ENCODE results near the gene LSP1.
"Not testable (repeated sequence)": the region's sequence is repeated elsewhere in the genome, so short reads cannot be mapped to it uniquely, and the experiment has no call there.

The LSP1 gene

GRCh38 chr11:1812801-1813200, 40.1 kb upstream of the LSP1 start:
- H3K4me3 ChIP-seq (ENCODE audit: low read length) = no peak overlapping the region
- no peak for DNase-seq (ENCODE audit: low read depth)
- TF ChIP-seq CTCF (IDR thresholded peaks at IDR 0.05; ENCODE audit: insufficient read depth, low read depth, low read length, missing control alignments) = no peak

GRCh38 chr11:1813356-1813755, 39.5 kb upstream of the LSP1 start:
- DNase-seq (ENCODE audit: low read depth); H3K4me3 ChIP-seq (ENCODE audit: low read length): not testable (repeated sequence)

GRCh38 chr11:1814691-1815090, 38.2 kb upstream of the LSP1 start:
- no peak overlapping the region for H3K4me3 ChIP-seq (ENCODE audit: low read length)
- DNase-seq (ENCODE audit: low read depth) = no peak
- TF ChIP-seq CTCF (IDR thresholded peaks at IDR 0.05; ENCODE audit: insufficient read depth, low read depth, low read length, missing control alignments) = no peak

- TF ChIP-seq CTCF (IDR thresholded peaks at IDR 0.05; ENCODE audit: insufficient read depth, low read depth, low read length, missing control alignments) = no peak
- no peak overlapping the region for H3K4me3 ChIP-seq (ENCODE audit: low read length)
- no peak for DNase-seq (ENCODE audit: low read depth)
Observed at GRCh38 chr11:1815311-1815710, 37.6 kb upstream of the LSP1 start.

- no peak for TF ChIP-seq CTCF (IDR thresholded peaks at IDR 0.05; ENCODE audit: insufficient read depth, low read depth, low read length, missing control alignments)
- no peak overlapping the region for H3K4me3 ChIP-seq (ENCODE audit: low read length)
- DNase-seq (ENCODE audit: low read depth) = no peak
Observed at GRCh38 chr11:1815751-1816150, 37.1 kb upstream of the LSP1 start.

GRCh38 chr11:1817000-1817399, 35.9 kb upstream of the LSP1 start:
- no peak for DNase-seq (ENCODE audit: low read depth)
- H3K4me3 ChIP-seq (ENCODE audit: low read length) = no peak overlapping the region
- TF ChIP-seq CTCF (IDR thresholded peaks at IDR 0.05; ENCODE audit: insufficient read depth, low read depth, low read length, missing control alignments) = no peak

GRCh38 chr11:1817511-1817910, 35.4 kb upstream of the LSP1 start:
- no peak for TF ChIP-seq CTCF (IDR thresholded peaks at IDR 0.05; ENCODE audit: insufficient read depth, low read depth, low read length, missing control alignments)
- H3K4me3 ChIP-seq (ENCODE audit: low read length) = no peak overlapping the region
- DNase-seq (ENCODE audit: low read depth) = peak; percentile 55

- no peak for DNase-seq (ENCODE audit: low read depth)
- TF ChIP-seq CTCF (IDR thresholded peaks at IDR 0.05; ENCODE audit: insufficient read depth, low read depth, low read length, missing control alignments) = no peak
- no peak overlapping the region for H3K4me3 ChIP-seq (ENCODE audit: low read length)
Observed at GRCh38 chr11:1819074-1819473, 33.8 kb upstream of the LSP1 start.

All from epithelial cell of esophagus (primary cell).